PC-3 (cell line): Measurements from ENCODE around the gene TRAPPC2L.

Experiments
- CTCF ChIP-seq: fragments of 300-600 bp; sonication (generic); conservative IDR thresholded peaks from 2 replicates; pipeline ENCODE4 v1.5.1; 2017; ENCODE audit warnings: antibody characterized with exemption, low read depth, mild to moderate bottlenecking, low read length
- EZH2 ChIP-seq: fragments of 300-600 bp; sonication (generic); IDR thresholded peaks from one replicate; pipeline ENCODE4 v1.6.1; 2017; ENCODE audit warnings: antibody characterized with exemption, mild to moderate bottlenecking, low read length; ENCODE audit not compliant: unreplicated experiment
- EZH2phosphoT487 ChIP-seq: fragments of 300-600 bp; sonication (generic); IDR thresholded peaks from 2 replicates; pipeline ENCODE4 v1.6.1; 2018; ENCODE audit warnings: mild to moderate bottlenecking, antibody characterized with exemption, low read length, borderline replicate concordance

GRCh38 chr16:88821168-88821850 lies 35.6 kb upstream of the TRAPPC2L start:
- TF ChIP-seq EZH2phosphoT487 (no peak), CTCF (no peak), EZH2 (no peak)
